ENCODE measurements around the gene COQ9. TPM values are rescaled to one million over a fixed set of nuclear protein-coding genes. Genes with fewer than 3 reads are reported as not detected.
"Not testable (repeated sequence)": the region's sequence is repeated elsewhere in the genome, so short reads cannot be mapped to it uniquely, and the experiment has no call there.

The COQ9 gene
- total RNA-seq, 1 experiment from 2014 or later = 67.4 TPM

DNA sequence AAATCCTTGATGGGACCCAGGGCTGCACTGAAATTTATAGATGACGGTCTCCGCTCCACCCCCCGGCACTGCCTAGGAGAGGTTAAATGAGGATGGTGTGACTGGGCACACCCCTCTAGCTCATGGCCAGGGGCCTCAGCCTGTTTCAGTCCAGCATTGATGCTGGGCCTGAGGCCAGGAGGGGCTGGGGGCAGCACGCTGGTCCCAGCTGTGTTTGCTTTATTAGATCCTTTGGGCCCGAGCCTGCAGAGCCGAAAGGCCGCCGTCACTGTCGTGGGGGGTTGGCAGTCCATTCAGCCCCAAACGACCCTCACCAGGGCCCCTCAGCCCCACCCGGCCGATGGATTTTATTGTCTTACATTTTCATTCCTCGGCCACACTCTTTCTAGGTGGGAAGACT, 49.8 kb downstream of the COQ9 start:
- no TSS peak for BruUV-seq (replicated peaks)
- no peaks in the 10 kb centered on the region for H3F3A ChIP-seq (ENCODE audit: low read length, unreplicated experiment)
- H3K4me2 ChIP-seq (ENCODE audit: low read length) = no peak overlapping the region
- ChIA-PET POLR2A (ENCODE audit: unreplicated experiment) (no interaction called here), CTCF (no interaction called here)
- H3K79me2 ChIP-seq (ENCODE audit: low read length) = no peaks in the 10 kb centered on the region
- no peak overlapping the region for H3K9ac ChIP-seq (ENCODE audit: low read length)
- no peaks in the 10 kb centered on the region for H3K4me1 ChIP-seq (ENCODE audit: insufficient read depth, low read length)
- H3K4me3 ChIP-seq (ENCODE audit: low read length) = no peak overlapping the region
- TF ChIP-seq, protein P1, sequence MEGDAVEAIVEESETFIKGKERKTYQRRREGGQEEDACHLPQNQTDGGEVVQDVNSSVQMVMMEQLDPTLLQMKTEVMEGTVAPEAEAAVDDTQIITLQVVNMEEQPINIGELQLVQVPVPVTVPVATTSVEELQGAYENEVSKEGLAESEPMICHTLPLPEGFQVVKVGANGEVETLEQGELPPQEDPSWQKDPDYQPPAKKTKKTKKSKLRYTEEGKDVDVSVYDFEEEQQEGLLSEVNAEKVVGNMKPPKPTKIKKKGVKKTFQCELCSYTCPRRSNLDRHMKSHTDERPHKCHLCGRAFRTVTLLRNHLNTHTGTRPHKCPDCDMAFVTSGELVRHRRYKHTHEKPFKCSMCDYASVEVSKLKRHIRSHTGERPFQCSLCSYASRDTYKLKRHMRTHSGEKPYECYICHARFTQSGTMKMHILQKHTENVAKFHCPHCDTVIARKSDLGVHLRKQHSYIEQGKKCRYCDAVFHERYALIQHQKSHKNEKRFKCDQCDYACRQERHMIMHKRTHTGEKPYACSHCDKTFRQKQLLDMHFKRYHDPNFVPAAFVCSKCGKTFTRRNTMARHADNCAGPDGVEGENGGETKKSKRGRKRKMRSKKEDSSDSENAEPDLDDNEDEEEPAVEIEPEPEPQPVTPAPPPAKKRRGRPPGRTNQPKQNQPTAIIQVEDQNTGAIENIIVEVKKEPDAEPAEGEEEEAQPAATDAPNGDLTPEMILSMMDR (conservative IDR thresholded peaks at IDR 0.05; ENCODE audit: low read depth, low read length) = no peak
- TF ChIP-seq EZH2 (IDR thresholded peaks at IDR 0.05; ENCODE audit: low read length, unreplicated experiment) = no peak
- no peak for TF ChIP-seq EZH2phosphoT487 (IDR thresholded peaks at IDR 0.05; ENCODE audit: borderline replicate concordance, low read length)
- no peaks in the 10 kb centered on the region for H4K20me1 ChIP-seq (ENCODE audit: low read length)
- no peaks in the 10 kb centered on the region for H3K36me3 ChIP-seq (ENCODE audit: low read depth, low read length)
- no peaks in the 10 kb centered on the region for H3K27me3 ChIP-seq (ENCODE audit: low read length)
- H3K9me3 ChIP-seq (ENCODE audit: low read length) = no peaks in the 10 kb centered on the region
- intact Hi-C loops (cut with micrococcal nuclease) = no loop called here
- H3K9me2 ChIP-seq (replicated peaks; ENCODE audit: low read length) = no peaks in the 10 kb centered on the region
- no peak overlapping the region for H3K27ac ChIP-seq (ENCODE audit: low read length)
- ATAC-seq = no peak
- DNase-seq = no peak
- no peak overlapping the region for H2AFZ ChIP-seq (ENCODE audit: low read length)

DNA sequence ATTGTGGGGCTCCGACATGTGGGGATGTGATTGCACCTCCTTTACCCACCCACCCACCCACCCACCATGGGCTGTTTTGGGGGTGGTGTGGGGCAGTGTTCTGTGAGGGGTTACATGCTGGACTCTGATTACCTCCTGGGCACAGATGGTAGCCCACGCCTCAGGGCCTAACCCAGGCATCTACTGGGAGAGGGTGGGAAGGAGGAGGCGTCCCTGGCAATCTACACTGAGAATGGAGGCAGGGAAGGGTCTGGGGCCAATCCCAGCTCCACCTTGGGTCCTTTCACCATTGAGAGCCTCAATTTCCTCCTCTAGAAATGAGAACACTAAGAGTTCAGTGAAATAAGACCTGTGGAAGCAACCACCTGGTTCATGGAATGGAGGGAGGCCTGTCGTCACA, 50.8 kb downstream of the COQ9 start:
- Histone ChIP-seq H3K4me1 (ENCODE audit: insufficient read depth, low read length) (no peaks in the 10 kb centered on the region), H4K20me1 (ENCODE audit: low read length) (no peaks in the 10 kb centered on the region), H3F3A (ENCODE audit: low read length, unreplicated experiment) (no peaks in the 10 kb centered on the region), H3K36me3 (ENCODE audit: low read depth, low read length) (no peaks in the 10 kb centered on the region), H3K27ac (ENCODE audit: low read length) (no peak overlapping the region), H2AFZ (ENCODE audit: low read length) (no peak overlapping the region), H3K9me3 (ENCODE audit: low read length) (no peaks in the 10 kb centered on the region), H3K9ac (ENCODE audit: low read length) (no peak overlapping the region), H3K4me3 (ENCODE audit: low read length) (no peak overlapping the region), H3K79me2 (ENCODE audit: low read length) (no peaks in the 10 kb centered on the region), H3K9me2 (replicated peaks; ENCODE audit: low read length) (no peaks in the 10 kb centered on the region), H3K4me2 (ENCODE audit: low read length) (no peak overlapping the region), H3K27me3 (ENCODE audit: low read length) (no peaks in the 10 kb centered on the region)
- BruUV-seq (replicated peaks) = no TSS peak
- intact Hi-C loops (cut with micrococcal nuclease) = no loop called here
- DNase-seq (no peak), ATAC-seq (no peak)
- CTCF ChIA-PET = no interaction called here
- TF ChIP-seq, protein P1 (conservative IDR thresholded peaks at IDR 0.05; ENCODE audit: low read depth, low read length) = no peak
- TF ChIP-seq EZH2 (IDR thresholded peaks at IDR 0.05; ENCODE audit: low read length, unreplicated experiment) = no peak
- no peak for TF ChIP-seq EZH2phosphoT487 (IDR thresholded peaks at IDR 0.05; ENCODE audit: borderline replicate concordance, low read length)
- POLR2A ChIA-PET (ENCODE audit: unreplicated experiment) = no interaction called here

DNA sequence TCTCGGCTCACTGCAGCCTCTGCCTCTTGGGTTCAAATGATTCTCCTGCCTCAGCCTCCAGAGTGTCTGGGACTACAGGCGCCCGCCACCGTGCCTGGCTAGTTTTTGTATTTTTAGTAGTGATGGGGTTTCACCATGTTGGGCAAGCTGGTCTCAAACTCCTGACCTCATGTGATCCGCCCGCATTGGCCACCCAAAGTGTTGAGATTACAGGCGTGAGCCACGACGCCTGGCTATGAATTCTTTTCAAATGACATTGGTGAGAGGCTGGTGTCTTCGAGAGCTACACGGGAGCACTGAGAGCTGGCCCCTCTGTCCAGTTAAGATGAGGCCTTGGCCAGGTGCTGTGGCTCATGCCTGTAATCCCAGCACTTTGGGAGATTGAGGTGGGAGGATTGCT, 52.7 kb downstream of the COQ9 start:
- H3K27me3 ChIP-seq (ENCODE audit: low read length); H3K9me3 ChIP-seq (ENCODE audit: low read length); H3K9ac ChIP-seq (ENCODE audit: low read length); H3K9me2 ChIP-seq (replicated peaks; ENCODE audit: low read length); H3K4me1 ChIP-seq (ENCODE audit: insufficient read depth, low read length); H3K36me3 ChIP-seq (ENCODE audit: low read depth, low read length); ATAC-seq; BruUV-seq (replicated peaks); DNase-seq; H3K4me2 ChIP-seq (ENCODE audit: low read length); POLR2A ChIA-PET (ENCODE audit: unreplicated experiment); H2AFZ ChIP-seq (ENCODE audit: low read length); H3F3A ChIP-seq (ENCODE audit: low read length, unreplicated experiment); H4K20me1 ChIP-seq (ENCODE audit: low read length); intact Hi-C loops (cut with micrococcal nuclease); H3K27ac ChIP-seq (ENCODE audit: low read length); H3K79me2 ChIP-seq (ENCODE audit: low read length); H3K4me3 ChIP-seq (ENCODE audit: low read length): not testable (repeated sequence)
- CTCF ChIA-PET = interaction anchor here (0.9 kb wide), 1 partner anchor 12 kb away, joined by 4 read pairs; no protein-coding TSS in a partner anchor
